Naive thymus-derived CD8-positive, alpha-beta T cell (primary cell): ENCODE measurements around the gene ALDH3A2. TPM values are rescaled to one million over a fixed set of nuclear protein-coding genes. Genes with fewer than 3 reads are reported as not detected.
A peak's percentile ranks its signal among the peaks of the same experiment; 100 is the strongest.

Experiments
- ATAC-seq, 2 donors: fragments of 150-1000 bp; cut with Tn5 transposase in 1 of 2; sonication (Bioruptor Pico), chemical (Tn5 transposase) in 1 of 2; 1 replicate in 1 of 2; 2 replicates in 1 of 2; pipeline ENCODE4 v1.10.0; 2021; ENCODE audit warnings: mild to moderate bottlenecking in 2 of 2, moderate library complexity in 2 of 2
- POLR2A ChIA-PET: fragments of 350-600 bp; sonication (Branson Sonifier 250); formaldehyde crosslinking; loops from one replicate; lab custom pipeline; 2021; ENCODE audit warnings: antibody characterized with exemption; lab: Charles Lee
- DNase-seq, 10 donors: peaks; one replicate each; pipeline versions ENCODE4 v3.0.0 to v3.0.0-alpha.2; 2020 to 2022
- H3K27ac Mint-ChIP-seq, 10 donors: one replicate each; pipeline ENCODE4 v1.8.0; 2020 to 2022; ENCODE audit warnings: mild to moderate bottlenecking in 10 of 10, mixed read lengths in 10 of 10, moderate library complexity in 4 of 10, inconsistent platforms in 1 of 10
- H3K27me3 Mint-ChIP-seq, 5 donors: one replicate each; pipeline ENCODE4 v1.8.0; 2021 to 2022; ENCODE audit warnings: mixed read lengths in 5 of 5
- H3K36me3 Mint-ChIP-seq, 3 donors: one replicate each; pipeline ENCODE4 v1.8.0; 2020 to 2022; ENCODE audit warnings: mixed read lengths in 3 of 3, mild to moderate bottlenecking in 2 of 3, inconsistent platforms in 1 of 3
- H3K4me1 Mint-ChIP-seq, 4 donors: one replicate each; pipeline ENCODE4 v1.8.0; 2021 to 2022; ENCODE audit warnings: mixed read lengths in 4 of 4
- H3K4me3 Mint-ChIP-seq, 10 donors: one replicate each; pipeline ENCODE4 v1.8.0; 2020 to 2022; ENCODE audit warnings: mild to moderate bottlenecking in 10 of 10, mixed read lengths in 10 of 10, moderate library complexity in 6 of 10, inconsistent platforms in 1 of 10
- H3K9me3 Mint-ChIP-seq, 9 donors: one replicate each; pipeline ENCODE4 v1.8.0; 2020 to 2022; ENCODE audit warnings: mixed read lengths in 9 of 9, mild to moderate bottlenecking in 3 of 9, inconsistent platforms in 1 of 9, moderate library complexity in 1 of 9
- polyA plus RNA-seq, 3 donors: library from polyadenylated mRNA; unstranded; fragments of 300-500 nt; fragmentation: Illumina TruSeq; gene quantifications; one replicate each; pipeline ENCODE4 v1.2.3, GENCODE V29; 2021
- total RNA-seq, 8 experiments: library from RNA in 2 of 8; stranded (reverse) in 2 of 8; gene quantifications; one replicate each; pipeline ENCODE4 v1.2.3 and lab custom pipeline; 2021 to 2026

Gene ALDH3A2
- total and polyA plus RNA-seq, 5 experiments from 2014 or later = 20.6 to 67.0 (median 23.6) TPM

DNA sequence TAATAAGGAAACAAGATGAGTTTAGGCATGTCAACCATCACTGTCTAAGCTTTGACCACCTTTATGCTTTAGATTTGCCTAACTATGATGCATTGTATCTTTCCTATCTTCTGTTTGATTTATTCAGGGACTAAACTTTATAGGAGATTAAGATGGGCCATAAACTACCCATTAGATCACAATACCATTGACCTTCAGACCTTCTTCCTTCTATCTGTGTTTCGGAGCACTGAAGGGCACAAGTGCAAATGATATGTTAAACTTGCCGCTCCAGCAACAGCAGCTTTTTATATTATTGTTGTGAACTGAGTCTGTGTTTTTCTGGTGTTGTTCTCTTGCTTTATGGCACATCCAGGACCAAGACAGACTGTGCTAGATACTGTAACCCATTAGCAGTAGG lies 16.6 kb upstream of the ALDH3A2 start:
- Mint-ChIP-seq H3K27me3 (peaks cover 5 to 38% (median 17%) of the 10 kb centered on the region in 5 donors), H3K9me3 (no peaks in the 10 kb centered on the region), H3K36me3 (peaks cover 0 to 3% (median 0%) of the 10 kb centered on the region in 3 donors), H3K27ac (no peak overlapping the region), H3K4me3 (no peak overlapping the region), H3K4me1 (no peaks in the 10 kb centered on the region)
- no peak for DNase-seq
- POLR2A ChIA-PET = no interaction called here
- no peak for ATAC-seq

DNA sequence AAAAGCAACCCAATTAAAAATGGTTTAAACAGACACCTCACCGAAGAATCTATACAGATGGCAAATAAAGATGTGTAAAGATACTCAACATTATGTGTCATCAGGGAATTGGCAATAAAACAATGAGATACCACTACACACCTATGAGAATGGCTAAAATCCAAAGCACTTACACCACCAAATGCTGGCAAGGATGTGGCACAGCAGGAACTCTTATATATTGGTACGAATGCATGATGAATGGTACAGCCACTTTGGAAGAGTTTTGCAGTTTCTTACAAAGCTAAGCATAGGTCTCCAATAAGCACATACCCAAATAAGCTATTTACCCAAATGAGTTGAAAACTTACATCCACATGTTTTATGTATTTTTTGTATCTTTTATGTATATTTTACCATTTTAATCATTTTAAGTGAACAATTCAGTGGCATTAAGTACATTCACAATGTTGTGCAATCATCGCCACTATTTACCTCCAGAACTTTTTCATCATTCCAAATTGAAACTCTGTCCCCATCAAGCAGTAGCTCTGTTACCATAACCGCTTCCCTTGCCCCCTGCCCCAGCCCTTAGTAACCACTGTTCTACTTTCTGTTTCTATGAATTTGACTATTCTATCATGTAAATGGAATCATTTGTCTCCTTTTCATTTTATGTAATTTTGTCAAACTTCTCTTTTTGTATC lies 6.7 kb upstream of the ALDH3A2 start:
- Mint-ChIP-seq H3K27me3 (peaks cover 0 to 14% (median 4%) of the 10 kb centered on the region in 5 donors), H3K9me3 (peaks cover 0 to 6% (median 2%) of the 10 kb centered on the region in 9 donors), H3K4me1 (peaks cover 2 to 6% (median 4%) of the 10 kb centered on the region in 4 donors), H3K27ac (no peak overlapping the region), H3K36me3 (peaks cover 0 to 5% (median 0%) of the 10 kb centered on the region in 3 donors), H3K4me3 (no peak overlapping the region)
- ATAC-seq (no peak), DNase-seq (no peak)
- POLR2A ChIA-PET = no interaction called here

DNA sequence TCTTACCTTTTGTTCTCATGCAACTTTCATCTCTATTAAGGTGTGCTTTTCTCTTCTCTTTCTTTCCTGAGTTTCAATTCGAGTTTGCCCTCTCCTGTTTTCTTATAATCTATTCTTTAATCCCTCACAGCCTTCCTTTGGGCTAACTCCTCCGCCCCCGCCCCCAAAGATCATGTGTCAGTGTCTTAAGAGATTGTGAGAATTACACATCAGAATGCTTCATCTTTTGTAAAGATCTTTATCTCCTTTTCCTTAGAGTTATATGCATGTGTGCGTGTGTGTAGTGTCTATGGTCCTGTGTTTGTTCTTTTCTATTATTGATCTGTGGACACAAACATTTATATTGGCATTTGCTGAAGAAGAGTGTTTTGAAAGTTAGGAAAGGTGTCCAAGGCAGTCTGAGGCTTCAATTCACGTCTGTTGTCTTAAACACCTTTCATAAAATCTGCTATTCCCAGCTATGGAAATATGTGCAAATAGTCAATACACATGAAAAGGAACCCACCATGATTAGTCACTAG lies 6.1 kb upstream of the ALDH3A2 start:
- H3K9me3 Mint-ChIP-seq = peaks cover 0 to 6% (median 2%) of the 10 kb centered on the region in 9 donors
- DNase-seq (no peak), ATAC-seq (no peak)
- peaks cover 7 to 11% (median 8%) of the 10 kb centered on the region in 4 donors for H3K4me1 Mint-ChIP-seq
- H3K4me3 Mint-ChIP-seq = no peak overlapping the region
- peaks cover 0 to 5% (median 0%) of the 10 kb centered on the region in 3 donors for H3K36me3 Mint-ChIP-seq
- peak overlapping the region in 1 of 10 donors; percentile 58 for H3K27ac Mint-ChIP-seq
- POLR2A ChIA-PET = no interaction called here
- peaks cover 0 to 8% (median 1%) of the 10 kb centered on the region in 5 donors for H3K27me3 Mint-ChIP-seq

- ATAC-seq (no peak), DNase-seq (no peak)
- Mint-ChIP-seq H3K4me3 (no peak overlapping the region), H3K4me1 (peaks cover 15 to 33% (median 20%) of the 10 kb centered on the region in 4 donors), H3K36me3 (no peaks in the 10 kb centered on the region), H3K9me3 (no peaks in the 10 kb centered on the region), H3K27me3 (no peaks in the 10 kb centered on the region), H3K27ac (no peak overlapping the region)
- POLR2A ChIA-PET = interaction anchor here (1.0 kb wide), 1 partner anchor 126 kb away, joined by 3 read pairs; no protein-coding TSS in a partner anchor
Observed at GRCh38 chr17:19644493-19645210, 3.9 kb upstream of the ALDH3A2 start.

- ATAC-seq = no peak
- peak in 9 of 10 donors; percentile 14 to 68 (median 42) for DNase-seq
- Mint-ChIP-seq H3K36me3 (no peaks in the 10 kb centered on the region), H3K27ac (peak overlapping the region in 4 of 10 donors; percentile 36 to 78 (median 56)), H3K4me3 (peak overlapping the region in 4 of 10 donors; percentile 29 to 88 (median 46)), H3K4me1 (peaks cover 15 to 42% (median 29%) of the 10 kb centered on the region in 4 donors), H3K27me3 (no peaks in the 10 kb centered on the region), H3K9me3 (no peaks in the 10 kb centered on the region)
- POLR2A ChIA-PET = interaction anchor here (0.7 to 1.0 kb wide), 2 partner anchors 125 to 182 kb away, joined by 3 to 5 read pairs; no protein-coding TSS in a partner anchor
Observed at GRCh38 chr17:19645734-19646201, 2.8 kb upstream of the ALDH3A2 start.

GRCh38 chr17:19646788-19647696 lies 1.5 kb upstream of the ALDH3A2 start:
- ATAC-seq (no peak), DNase-seq (peak in 2 of 10 donors; percentile 1 to 4)
- Mint-ChIP-seq H3K4me3 (peak overlapping the region; percentile 91 to 98 (median 96)), H3K4me1 (peaks cover 22 to 54% (median 35%) of the 10 kb centered on the region in 4 donors), H3K9me3 (no peaks in the 10 kb centered on the region), H3K27ac (peak overlapping the region; percentile 77 to 98 (median 96)), H3K27me3 (no peaks in the 10 kb centered on the region), H3K36me3 (peaks cover 1 to 3% (median 3%) of the 10 kb centered on the region in 3 donors)
- POLR2A ChIA-PET = interaction anchor here (0.8 to 3.4 kb wide), 6 partner anchors 9 to 122 kb away, joined by 3 to 28 read pairs (median 5); no protein-coding TSS in a partner anchor

DNA sequence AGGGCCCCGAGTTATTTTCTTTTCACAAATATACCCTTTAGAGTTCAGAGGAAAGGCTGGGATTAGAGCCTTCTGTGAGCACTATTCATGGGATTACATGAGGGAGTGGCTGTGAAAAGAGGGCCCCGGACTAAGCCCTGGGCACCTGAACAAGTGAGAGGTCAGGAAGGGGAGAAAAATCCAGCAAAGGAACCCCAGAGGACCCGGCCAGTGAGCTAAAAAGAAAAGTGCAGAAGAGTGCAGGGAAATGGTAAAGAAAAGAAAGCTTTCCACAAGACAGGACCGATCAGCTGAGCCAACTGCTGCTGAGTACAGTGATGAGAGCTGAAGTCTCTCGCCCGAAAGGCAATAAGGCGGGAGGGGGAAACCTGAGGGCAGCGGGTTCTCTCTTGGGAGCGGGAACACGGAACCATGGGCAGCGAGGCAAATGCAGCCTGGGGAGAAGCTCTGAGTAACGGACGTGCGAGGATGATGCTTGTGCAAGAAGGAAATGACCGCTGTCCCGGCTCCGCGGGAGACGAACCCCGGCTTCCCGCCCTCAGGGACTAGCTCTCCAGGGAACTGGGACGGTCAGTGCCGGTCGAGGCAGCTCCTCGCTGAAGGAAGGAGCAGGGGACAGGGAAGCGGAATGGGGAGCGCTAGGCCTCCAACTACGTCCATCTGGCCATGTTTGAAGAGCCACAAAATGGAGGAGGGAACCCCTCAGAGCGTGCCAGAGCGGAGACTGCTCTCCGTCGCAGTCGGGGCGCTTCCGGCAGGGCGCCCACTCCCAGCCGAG lies 665 bp upstream of the ALDH3A2 start:
- peak in 4 of 10 donors; percentile 3 to 24 (median 12) for DNase-seq
- no peaks in the 10 kb centered on the region for H3K9me3 Mint-ChIP-seq
- H3K27me3 Mint-ChIP-seq = no peaks in the 10 kb centered on the region
- peak overlapping the region; percentile 91 to 98 (median 96) for H3K4me3 Mint-ChIP-seq
- H3K36me3 Mint-ChIP-seq = peaks cover 5 to 10% (median 7%) of the 10 kb centered on the region in 3 donors
- POLR2A ChIA-PET = interaction anchor here (0.6 to 3.4 kb wide), 21 partner anchors 10 to 330 kb away, joined by 3 to 28 read pairs (median 4); partner anchors contain the start of genes AKAP10, B9D1, MAPK7 and SLC47A1
- peaks cover 23 to 57% (median 36%) of the 10 kb centered on the region in 4 donors for H3K4me1 Mint-ChIP-seq
- ATAC-seq = peak; percentile 62 to 63
- peak overlapping the region; percentile 93 to 98 (median 96) for H3K27ac Mint-ChIP-seq

GRCh38 chr17:19649274-19649541 lies 657 bp downstream of the ALDH3A2 start:
- no peaks in the 10 kb centered on the region for H3K9me3 Mint-ChIP-seq
- ATAC-seq = no peak
- H3K4me3 Mint-ChIP-seq = peak overlapping the region; percentile 91 to 98 (median 96)
- no peak for DNase-seq
- POLR2A ChIA-PET = interaction anchor here (0.8 to 3.4 kb wide), 11 partner anchors 72 to 286 kb away, joined by 3 to 28 read pairs (median 4); partner anchors contain the start of genes B9D1 and MAPK7
- H3K4me1 Mint-ChIP-seq = peaks cover 23 to 57% (median 36%) of the 10 kb centered on the region in 4 donors
- peak overlapping the region; percentile 72 to 98 (median 95) for H3K27ac Mint-ChIP-seq
- peaks cover 9 to 21% (median 17%) of the 10 kb centered on the region in 3 donors for H3K36me3 Mint-ChIP-seq
- no peaks in the 10 kb centered on the region for H3K27me3 Mint-ChIP-seq

- POLR2A ChIA-PET = no interaction called here
- Mint-ChIP-seq H3K27me3 (no peaks in the 10 kb centered on the region), H3K4me1 (peaks cover 21 to 55% (median 37%) of the 10 kb centered on the region in 4 donors)
Observed at GRCh38 chr17:19650826-19651225, 2.3 kb downstream of the ALDH3A2 start.

GRCh38 chr17:19651451-19652238 lies 3.1 kb downstream of the ALDH3A2 start:
- Mint-ChIP-seq H3K4me1 (peaks cover 22 to 51% (median 34%) of the 10 kb centered on the region in 4 donors), H3K9me3 (no peaks in the 10 kb centered on the region), H3K27ac (peak overlapping the region in 2 of 10 donors; percentile 12 to 57), H3K4me3 (no peak overlapping the region), H3K27me3 (no peaks in the 10 kb centered on the region), H3K36me3 (peaks cover 9 to 42% (median 30%) of the 10 kb centered on the region in 3 donors)
- ATAC-seq (no peak), DNase-seq (no peak)
- POLR2A ChIA-PET = no interaction called here

More at GRCh38 chr17:19650826-19651225, 2.3 kb downstream of the ALDH3A2 start:
- Mint-ChIP-seq H3K9me3 (no peaks in the 10 kb centered on the region), H3K4me3 (peak overlapping the region in 9 of 10 donors; percentile 4 to 98 (median 95)), H3K36me3 (peaks cover 9 to 34% (median 25%) of the 10 kb centered on the region in 3 donors), H3K27ac (peak overlapping the region in 1 of 10 donors; percentile 7)
- ATAC-seq (no peak), DNase-seq (no peak)
